Measurements from ENCODE around the gene SPTAN1.
"Not testable (repeated sequence)": the region's sequence is repeated elsewhere in the genome, so short reads cannot be mapped to it uniquely, and the experiment has no call there.

SPTAN1 gene

GRCh38 chr9:128552153-128552743 is at the start of gene SPTAN1:
TSS of gene SPTAN1 (plus strand) at chr9:128552587. CDS start at chr9:128566741, 14,154 bp downstream.
- DNase-seq, result peak; percentile 94 to 95

DNA sequence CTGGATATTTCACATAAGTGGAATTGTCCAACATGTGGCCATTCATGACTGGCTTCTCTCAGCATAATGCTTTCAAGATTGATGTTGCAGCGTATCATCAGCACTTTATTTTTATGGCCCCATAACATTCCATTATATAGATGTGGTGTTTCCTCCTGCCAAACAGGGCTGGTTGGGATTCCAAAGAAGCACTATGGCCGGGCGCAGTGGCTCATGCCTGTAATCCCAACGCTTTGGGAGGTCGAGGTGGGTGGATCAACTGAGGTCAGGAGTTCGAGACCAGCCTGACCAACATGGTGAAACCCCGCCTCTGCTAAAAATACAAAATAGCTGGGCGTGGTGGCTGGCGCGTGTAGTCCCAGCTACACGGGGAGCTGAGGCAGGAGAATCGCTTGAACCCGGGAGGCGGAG is 49.0 kb upstream of the SPTAN1 start:
- not testable (repeated sequence) for DNase-seq

- DNase-seq, result no peak
Measured at GRCh38 chr9:128503870-128504269, 48.5 kb upstream of the SPTAN1 start.

DNA sequence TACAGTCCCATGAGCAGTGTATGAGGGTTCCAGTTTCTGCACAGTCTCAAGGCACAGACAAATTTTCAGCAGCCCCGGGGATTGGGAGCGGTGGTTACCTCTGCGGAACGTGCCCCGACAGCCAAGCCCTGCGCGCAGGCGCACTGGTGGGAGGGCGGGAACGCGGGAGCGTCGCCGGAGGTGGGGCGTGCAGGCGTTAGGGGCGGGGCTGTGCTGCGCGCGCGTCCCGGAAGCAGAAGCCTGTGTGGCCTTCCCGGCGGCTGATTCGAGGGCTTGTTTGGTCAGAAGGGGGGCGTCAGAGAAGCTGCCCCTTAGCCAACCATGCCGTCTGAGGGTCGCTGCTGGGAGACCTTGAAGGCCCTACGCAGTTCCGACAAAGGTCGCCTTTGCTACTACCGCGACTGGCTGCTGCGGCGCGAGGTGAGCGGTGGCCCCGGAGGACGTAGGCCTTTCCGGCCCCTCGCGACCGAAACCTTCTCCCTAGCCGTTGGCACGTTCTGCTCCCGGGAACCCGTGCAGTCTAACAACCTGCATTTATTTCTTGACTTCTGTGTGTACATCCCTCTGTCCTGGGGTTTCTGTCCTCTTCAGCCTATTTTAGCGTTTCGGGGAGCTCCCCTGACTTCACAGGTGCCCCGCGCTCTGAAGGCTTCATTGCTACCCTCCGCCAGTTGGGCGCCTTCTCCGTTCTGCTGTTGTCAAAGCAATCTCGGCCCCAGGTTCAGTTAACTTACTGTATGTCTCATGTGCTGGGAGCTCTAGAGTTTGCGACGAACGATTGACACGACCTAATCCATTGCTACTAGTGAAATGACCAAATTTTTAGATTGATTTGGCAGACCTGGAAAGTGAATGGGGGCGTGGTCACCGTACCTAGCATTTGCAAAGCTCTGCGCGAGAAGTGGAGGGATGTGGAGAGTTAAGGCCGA is 47.6 kb upstream of the SPTAN1 start, which contains the start of gene GLE1:
TSS of gene GLE1 (plus strand) at position 235 of the 929 bp plus-strand sequence. CDS start at position 322, 87 bp downstream.
- DNase-seq, result peak; percentile 97

DNA sequence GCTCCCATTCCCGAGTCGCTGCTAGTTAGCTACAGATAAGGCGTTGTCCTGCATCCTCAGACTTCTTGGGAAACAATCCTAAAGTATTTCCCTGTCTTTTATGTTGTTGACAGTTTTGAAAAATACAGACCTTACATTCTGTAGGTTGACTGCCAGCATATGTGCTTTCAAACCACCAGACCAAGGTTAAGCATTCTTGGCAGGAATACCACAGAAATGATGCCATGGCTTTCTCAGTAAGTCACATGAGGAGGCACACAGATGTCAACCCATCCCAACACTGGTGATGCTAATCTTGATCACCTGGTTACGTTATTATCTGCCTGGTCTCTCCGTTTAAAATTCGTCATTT is 47.0 kb upstream of the SPTAN1 start:
- no peak for DNase-seq

DNA sequence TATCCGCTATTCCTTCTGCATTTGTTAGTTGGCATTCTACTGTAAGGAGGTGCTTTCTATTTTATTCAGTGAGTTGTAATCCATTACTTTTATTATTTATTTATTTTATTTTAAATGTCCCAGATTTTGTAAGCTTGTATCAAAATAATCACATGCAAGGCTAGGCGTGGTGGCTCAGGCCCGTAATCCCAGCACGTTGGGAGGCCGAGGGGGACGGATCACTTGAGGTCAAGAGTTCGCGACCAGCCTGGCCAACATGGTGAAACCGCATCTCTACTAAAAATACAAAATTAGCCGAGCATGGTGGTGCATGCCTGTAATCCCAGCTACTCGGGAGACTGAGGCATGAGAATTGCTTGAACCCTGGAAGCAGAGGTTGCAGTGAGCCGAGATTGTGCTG is 46.5 kb upstream of the SPTAN1 start:
- DNase-seq, result not testable (repeated sequence)

GRCh38 chr9:128512820-128513219 is 39.6 kb upstream of the SPTAN1 start:
- DNase-seq, result no peak

DNA sequence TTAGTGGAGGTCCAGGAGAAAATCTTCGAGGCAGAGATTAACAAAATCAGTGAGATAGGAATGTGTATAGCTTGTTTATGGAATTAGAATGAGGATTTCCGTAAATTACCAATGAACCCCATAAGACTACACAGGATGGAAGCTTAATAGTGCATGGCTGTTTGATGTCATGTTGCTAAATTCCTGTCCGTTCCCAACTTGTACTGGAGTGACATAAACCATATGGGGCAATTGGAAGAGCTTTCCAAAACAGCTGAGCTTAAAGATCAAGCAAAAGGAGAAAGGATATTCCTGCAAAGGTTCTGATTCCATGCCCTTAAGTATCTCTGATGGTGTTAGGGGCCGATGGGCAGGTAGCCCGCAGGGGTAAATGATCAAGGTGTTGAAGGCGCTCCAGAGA is 30.4 kb upstream of the SPTAN1 start:
- DNase-seq, result no peak

GRCh38 chr9:128523199-128523925 is 29.0 kb upstream of the SPTAN1 start:
- no peak for DNase-seq

DNA sequence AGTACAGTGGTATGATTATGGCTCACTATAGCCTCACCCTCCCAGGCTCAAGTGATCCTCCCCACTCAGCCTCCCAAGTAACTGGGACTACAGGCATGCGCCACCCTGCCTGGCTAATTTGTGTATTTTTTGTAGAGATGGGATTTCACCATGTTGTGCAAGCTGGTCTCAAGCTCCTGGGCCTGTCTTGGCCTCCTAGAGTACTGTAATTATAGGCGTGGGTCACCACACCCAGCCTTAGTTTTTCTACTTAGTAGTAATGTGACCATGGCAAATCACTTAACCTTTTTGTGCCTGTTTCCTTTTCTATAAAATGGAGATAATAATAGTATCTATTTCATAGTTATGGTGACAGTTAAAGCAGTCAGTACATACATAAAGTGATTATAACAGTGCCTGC is 25.7 kb upstream of the SPTAN1 start:
- DNase-seq, result no peak

GRCh38 chr9:128528445-128529160 is 23.8 kb upstream of the SPTAN1 start:
- no peak for DNase-seq

GRCh38 chr9:128529191-128529590 is 23.2 kb upstream of the SPTAN1 start:
- no peak for DNase-seq

DNA sequence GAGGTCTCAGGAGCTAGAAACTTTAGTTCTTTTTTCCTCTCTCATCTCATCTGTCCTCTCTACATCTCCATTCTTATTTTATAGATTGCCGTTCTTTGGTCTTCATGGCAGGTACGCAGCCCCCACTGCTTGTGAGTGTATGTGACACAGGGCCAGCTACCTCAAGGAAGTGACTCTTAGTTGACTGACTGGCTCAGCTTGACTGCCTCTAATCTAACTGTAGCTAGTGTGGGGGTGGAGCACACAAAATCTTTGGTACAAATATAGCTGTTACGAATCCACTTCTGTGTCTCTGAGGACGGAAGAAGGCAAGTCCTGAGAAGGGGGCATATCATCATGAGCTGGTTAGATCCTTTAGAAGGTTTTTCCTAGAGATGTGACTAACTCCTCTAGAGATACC is 19.8 kb upstream of the SPTAN1 start:
- DNase-seq, result no peak

GRCh38 chr9:128540634-128541360 is 11.6 kb upstream of the SPTAN1 start:
- DNase-seq, result no peak

DNA sequence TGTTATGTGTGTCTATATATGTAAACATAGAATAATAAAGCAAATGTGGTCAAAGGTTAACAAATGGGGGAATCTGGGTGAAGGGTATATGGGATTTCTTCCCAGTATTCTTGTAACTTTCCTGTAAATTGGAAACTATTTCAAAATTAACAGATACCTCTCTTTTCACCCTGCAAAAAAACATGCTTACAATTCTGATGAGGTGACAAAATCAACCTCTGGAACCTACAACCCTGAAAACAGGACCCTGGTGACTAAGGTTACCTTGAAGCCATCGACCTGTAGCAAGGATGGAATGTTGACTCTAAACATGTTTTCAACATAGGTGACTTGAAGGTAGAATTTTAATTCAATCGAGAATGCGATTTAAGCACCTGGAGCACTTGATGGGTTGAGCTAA is 5.9 kb upstream of the SPTAN1 start:
- DNase-seq, result no peak

GRCh38 chr9:128548876-128549275 is 3.5 kb upstream of the SPTAN1 start:
- DNase-seq, result no peak

DNA sequence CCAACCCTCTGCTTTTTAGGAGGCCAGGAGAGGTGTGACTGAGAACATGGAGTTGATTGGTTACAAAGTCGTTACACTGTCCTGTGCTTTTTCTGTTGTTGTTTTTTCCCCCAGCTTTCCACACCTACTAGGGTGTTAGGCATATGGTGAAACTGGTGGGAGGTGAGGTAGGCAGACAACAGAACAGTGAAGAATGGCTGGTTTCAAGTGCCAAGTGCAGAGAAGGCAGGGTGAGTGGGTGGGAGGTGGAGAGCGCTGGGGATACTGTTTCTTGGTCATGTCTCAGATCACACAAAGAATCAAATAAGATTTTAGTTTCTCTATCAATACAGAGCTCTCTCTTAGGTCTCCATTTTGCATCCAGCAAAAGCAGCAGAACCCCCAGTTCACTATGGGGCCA is 2.2 kb upstream of the SPTAN1 start:
- DNase-seq, result peak; percentile 49 to 61

DNA sequence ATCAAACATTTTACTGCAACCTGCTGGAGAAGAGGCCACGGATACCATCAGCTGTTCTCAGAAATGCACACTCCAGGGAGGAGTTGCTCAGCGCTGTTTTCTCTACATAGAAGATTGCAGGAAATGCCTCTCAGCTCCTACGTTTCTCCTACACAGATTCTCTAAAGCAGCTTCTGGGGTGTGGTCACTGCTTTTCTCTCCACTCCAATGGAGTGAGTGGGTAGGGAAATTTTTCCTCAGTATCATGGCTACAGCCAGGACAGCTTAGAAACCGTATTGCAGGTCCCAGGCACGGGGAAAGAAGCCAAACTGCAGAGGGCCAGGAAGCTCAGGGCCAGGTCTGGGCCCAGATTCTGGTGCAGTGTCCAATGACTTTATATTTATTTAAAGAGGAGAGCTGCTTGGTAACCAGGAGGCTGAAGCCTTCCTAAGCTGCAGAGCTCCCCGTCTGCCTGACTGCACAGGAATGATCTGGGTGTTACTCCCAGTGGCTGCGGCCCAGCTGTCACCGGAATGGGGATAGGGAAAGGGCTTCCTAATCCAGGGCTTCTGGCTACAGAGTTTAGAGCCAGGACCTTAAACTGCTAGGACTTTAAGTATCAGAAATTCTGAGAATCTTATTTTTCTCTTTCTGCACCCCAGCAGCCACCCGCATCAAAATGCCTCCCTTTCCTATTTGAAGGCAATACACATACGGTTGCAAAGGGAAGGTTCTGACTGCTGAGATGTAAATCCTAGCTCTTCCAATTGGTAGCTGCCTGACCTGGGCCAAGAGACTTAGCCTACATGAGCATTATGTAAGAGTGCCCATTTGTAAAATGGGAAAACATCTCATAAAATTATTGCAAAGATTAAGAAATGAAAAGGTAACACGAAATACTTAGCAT is 1.4 kb upstream of the SPTAN1 start:
- no peak for DNase-seq

DNA sequence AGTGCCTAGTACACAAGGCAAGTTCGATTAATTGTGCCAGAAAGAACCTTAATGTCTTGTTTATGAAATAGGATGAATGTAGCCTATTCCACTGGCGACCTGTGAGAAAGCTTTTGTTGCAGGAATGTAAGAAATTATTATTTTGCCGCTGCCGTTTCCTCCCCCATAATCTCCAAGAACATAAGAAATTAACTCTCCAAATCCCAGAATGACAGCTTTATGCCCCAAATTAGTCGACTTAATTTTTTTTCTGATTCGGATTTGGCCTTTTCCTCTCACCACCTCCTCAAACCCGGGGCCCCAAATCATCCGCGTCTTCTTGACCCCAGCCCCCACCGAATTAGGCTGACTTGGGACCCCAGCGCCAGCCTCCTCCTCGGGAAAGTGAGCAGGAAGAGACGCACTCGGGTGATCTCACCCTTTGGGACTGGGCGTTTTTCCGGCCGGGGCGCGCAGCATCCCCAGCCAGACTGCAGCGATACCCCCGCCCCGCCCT is 682 bp upstream of the SPTAN1 start:
- DNase-seq, result no peak

DNA sequence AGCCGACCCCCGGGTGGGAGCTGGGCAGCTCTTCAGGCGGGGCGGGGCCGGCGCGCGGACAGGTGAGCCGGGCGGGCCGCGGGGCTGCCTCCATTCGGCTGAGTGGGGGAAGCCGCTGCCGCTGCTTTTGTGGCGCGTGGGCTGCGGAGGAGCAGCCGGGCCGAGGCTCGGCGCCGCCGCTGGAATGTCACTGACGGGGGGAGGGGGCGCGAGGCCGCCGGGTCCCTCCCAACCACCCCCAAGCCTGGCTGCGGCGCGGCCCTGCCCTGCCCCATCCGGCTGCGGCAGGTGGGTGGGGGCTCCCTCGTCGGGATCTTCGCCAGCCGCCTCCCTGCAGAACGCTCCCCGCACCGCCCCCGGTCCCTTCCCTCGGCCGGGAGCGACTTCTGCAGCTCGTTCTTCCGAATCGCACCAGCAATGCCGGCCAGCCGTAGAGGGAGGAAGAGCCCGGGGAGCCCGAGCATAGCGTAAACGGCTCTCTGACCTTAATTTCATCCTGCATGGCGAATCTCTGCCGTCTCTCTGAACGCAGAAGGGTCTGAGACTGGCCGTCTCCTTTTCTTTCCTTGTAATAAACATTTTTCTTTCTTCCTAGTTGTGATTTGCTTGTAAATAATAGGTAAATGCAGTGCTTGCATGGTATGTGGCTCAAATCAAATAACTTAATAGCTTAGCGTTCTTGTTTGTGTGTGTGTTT is 505 bp downstream of the SPTAN1 start:
- DNase-seq, result peak; percentile 56 to 64

Measured in activated CD4-positive, alpha-beta T cell treated with anti-CD3 and anti-CD28 coated beads, Interleukin-2, amount 50 U/mL, for 48 hours (primary cell).